ENCODE measurements around the gene MACROD1.

MACROD1 gene

DNA sequence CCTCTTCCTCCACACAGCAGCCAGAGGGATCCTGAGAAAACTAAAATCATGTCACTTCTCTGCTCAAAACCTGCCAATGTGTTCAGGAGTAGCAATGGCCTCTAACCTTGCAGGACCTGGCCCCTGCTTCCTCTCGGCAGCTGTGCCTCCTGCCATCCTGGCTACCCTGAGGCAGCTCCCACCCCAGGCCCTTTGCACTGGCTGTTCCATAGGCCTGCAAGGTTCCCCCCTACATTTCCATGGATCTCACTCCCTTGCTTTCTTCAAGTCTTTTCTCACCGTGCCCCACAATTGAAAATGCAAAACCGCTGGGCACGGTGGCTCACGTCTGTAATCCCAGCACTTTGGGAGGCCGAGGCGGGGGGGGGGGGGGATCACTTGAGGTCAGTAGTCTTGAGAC, 18.0 kb upstream of the MACROD1 start:
- peak overlapping the region; percentile 87 to 89 for H3K27ac ChIP-seq
- H3K4me1 ChIP-seq = peaks cover 0 to 44% (median 33%) of the 10 kb centered on the region in 4 donors
- H3K4me3 ChIP-seq = no peak overlapping the region
- no peaks in the 10 kb centered on the region for H3K9me3 ChIP-seq
- H3K36me3 ChIP-seq = no peaks in the 10 kb centered on the region
- no peaks in the 10 kb centered on the region for H3K27me3 ChIP-seq
- DNase-seq = no peak
- TF ChIP-seq, protein P1, sequence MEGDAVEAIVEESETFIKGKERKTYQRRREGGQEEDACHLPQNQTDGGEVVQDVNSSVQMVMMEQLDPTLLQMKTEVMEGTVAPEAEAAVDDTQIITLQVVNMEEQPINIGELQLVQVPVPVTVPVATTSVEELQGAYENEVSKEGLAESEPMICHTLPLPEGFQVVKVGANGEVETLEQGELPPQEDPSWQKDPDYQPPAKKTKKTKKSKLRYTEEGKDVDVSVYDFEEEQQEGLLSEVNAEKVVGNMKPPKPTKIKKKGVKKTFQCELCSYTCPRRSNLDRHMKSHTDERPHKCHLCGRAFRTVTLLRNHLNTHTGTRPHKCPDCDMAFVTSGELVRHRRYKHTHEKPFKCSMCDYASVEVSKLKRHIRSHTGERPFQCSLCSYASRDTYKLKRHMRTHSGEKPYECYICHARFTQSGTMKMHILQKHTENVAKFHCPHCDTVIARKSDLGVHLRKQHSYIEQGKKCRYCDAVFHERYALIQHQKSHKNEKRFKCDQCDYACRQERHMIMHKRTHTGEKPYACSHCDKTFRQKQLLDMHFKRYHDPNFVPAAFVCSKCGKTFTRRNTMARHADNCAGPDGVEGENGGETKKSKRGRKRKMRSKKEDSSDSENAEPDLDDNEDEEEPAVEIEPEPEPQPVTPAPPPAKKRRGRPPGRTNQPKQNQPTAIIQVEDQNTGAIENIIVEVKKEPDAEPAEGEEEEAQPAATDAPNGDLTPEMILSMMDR (IDR thresholded peaks at IDR 0.05) = no peak
- intact Hi-C loops (cut with DNase I; ENCODE audit: low total_unique reads) = no loop called here

DNA sequence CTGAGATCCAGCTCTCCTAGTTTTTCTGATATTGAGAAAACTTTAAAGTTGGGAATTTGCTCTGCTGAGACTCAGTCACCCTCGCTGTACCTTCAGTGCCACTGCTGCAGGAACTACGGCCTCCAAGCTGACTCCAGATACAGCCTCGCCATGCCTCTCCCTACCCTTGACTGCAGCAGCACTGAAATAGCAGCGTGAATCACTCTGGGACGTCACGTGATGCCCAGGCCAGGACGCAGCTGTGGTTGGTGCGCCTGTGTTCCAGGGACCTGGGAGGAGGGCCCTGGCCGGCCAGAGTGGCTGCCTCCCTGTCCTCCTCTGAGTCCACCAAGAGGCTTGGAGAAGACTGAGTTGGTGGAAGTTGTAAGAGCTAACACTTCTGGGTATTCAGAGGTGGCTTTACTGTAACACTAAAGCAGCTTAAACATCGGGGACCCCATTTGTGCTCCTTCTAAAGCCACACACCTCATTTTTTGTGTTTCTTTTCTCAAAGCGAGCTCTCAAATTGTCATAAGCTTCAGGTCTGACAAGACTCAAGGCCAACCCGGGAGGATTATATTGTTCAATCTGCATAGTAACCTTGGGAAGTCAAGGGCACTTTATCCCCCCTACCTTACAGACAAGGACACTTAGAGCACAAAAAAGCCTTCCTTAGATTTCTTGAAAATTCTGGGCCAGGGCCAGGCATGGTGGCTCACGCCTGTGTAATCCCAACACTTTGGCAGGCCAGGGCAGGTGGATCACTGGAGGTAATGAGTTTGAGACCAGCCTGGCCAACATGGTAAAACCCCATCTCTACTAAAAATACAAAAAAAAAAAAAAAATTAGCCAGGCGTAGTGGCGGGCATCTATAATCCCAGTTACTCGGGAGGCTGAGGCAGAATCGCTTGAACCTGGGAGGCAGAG, 15.8 kb upstream of the MACROD1 start:
- Histone ChIP-seq H3K4me3 (peak overlapping the region; percentile 7 to 26), H3K4me1 (peaks cover 0 to 44% (median 33%) of the 10 kb centered on the region in 4 donors), H3K9me3 (no peaks in the 10 kb centered on the region), H3K36me3 (no peaks in the 10 kb centered on the region), H3K27ac (peak overlapping the region; percentile 75 to 88), H3K27me3 (no peaks in the 10 kb centered on the region)
- intact Hi-C loops (cut with DNase I; ENCODE audit: low total_unique reads) = no loop called here
- peak; percentile 97 for DNase-seq
- TF ChIP-seq, protein P1 (IDR thresholded peaks at IDR 0.05) = no peak

GRCh38 chr11:64180891-64181290, 15.0 kb upstream of the MACROD1 start:
- Histone ChIP-seq H3K27me3 (no peaks in the 10 kb centered on the region), H3K36me3 (no peaks in the 10 kb centered on the region), H3K4me1 (peaks cover 0 to 44% (median 33%) of the 10 kb centered on the region in 4 donors), H3K4me3 (peak overlapping the region; percentile 7 to 26), H3K9me3 (no peaks in the 10 kb centered on the region), H3K27ac (peak overlapping the region; percentile 75 to 88)
- intact Hi-C loops (cut with DNase I; ENCODE audit: low total_unique reads) = no loop called here
- TF ChIP-seq, protein P1 (IDR thresholded peaks at IDR 0.05) = no peak
- DNase-seq = no peak

DNA sequence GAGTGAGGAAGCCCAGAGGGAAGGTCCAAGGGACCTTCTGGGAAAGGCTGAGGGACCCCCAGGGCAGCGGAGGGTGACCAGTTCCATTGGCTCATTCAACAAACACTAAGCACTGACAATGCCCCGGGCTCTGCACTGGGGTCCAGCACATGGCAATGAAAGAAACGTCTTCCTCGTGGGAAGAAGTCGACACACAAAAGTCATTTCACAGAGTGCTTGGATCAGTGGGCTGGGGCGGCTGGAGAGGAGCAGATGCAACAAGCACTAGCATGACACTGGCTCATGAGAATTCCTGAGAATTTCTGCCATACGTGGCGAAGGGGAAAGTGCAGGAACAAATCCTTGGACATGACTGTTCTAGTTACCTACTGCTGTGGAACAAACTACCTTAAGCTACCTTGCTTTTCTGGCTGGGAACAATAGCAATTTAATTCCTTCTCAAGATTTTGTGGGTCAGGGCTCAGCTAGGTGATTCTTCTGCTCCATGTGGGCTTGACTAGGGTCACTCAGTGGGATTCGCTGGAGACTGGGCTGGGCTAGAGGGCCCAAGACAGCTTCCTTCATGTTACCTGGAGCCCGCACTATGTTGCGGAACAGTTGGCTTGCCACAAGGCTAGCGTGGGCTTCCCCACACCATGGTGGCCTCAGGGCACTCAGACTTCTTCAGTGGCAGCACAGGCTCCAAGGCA, 13.2 kb upstream of the MACROD1 start:
- DNase-seq = no peak
- Histone ChIP-seq H3K27me3 (no peaks in the 10 kb centered on the region), H3K27ac (no peak overlapping the region), H3K4me3 (no peak overlapping the region), H3K4me1 (peaks cover 0 to 36% (median 27%) of the 10 kb centered on the region in 4 donors), H3K36me3 (no peaks in the 10 kb centered on the region), H3K9me3 (no peaks in the 10 kb centered on the region)
- intact Hi-C loops (cut with DNase I; ENCODE audit: low total_unique reads) = no loop called here
- TF ChIP-seq, protein P1 (IDR thresholded peaks at IDR 0.05) = no peak

GRCh38 chr11:64178203-64178602, 12.3 kb upstream of the MACROD1 start:
- H3K4me3 ChIP-seq = no peak overlapping the region
- peaks cover 0 to 28% (median 19%) of the 10 kb centered on the region in 4 donors for H3K4me1 ChIP-seq
- no peaks in the 10 kb centered on the region for H3K36me3 ChIP-seq
- no peak for DNase-seq
- no peak overlapping the region for H3K27ac ChIP-seq
- TF ChIP-seq, protein P1 (IDR thresholded peaks at IDR 0.05) = no peak
- no peaks in the 10 kb centered on the region for H3K27me3 ChIP-seq
- intact Hi-C loops (cut with DNase I; ENCODE audit: low total_unique reads) = no loop called here
- H3K9me3 ChIP-seq = no peaks in the 10 kb centered on the region

Data from tibial artery (tissue), 4 donors.